HG03575 (cell line): ENCODE measurements around the gene TESMIN.

ENCODE experiments used
- ATAC-seq: cut with Tn5 transposase; IDR thresholded peaks from one replicate; pipeline ENCODE4 v1.9.1; 2021; ENCODE audit not compliant: unreplicated experiment, insufficient number of reproducible peaks, low FRiP score; ENCODE audit errors: extremely low read depth

The TESMIN gene

DNA sequence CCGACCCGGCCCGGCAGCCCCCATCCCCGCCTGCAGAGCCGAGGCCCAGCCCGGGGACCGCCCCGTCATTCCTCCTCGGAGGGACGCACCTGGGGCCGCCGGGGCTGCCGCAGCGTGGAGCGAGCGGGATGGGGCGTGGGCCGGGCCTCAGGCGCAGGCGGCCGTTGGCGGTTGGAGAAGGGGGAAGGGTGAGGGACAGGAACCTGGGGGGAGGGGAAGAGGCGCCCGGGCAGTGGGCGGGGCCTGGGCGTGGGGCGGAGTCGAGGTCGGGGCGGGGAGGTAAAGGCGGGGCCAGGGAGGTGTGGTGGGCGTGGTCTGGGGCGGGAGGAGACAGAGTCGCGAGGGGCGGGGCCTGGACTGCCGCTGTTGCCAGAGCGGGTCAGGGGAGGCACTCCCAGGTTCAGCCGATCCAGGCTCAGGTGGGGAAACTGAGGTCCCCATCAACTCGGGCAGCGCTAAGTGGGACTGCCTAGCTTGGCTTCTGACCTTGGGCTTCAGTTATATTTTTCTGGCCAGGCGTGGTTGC lies at the start of gene TESMIN:
Gene TESMIN (minus strand): TSS at position 190 of the 526 bp plus-strand sequence. CDS start 860 bp downstream, outside the sequence.
- ATAC-seq: no peak

DNA sequence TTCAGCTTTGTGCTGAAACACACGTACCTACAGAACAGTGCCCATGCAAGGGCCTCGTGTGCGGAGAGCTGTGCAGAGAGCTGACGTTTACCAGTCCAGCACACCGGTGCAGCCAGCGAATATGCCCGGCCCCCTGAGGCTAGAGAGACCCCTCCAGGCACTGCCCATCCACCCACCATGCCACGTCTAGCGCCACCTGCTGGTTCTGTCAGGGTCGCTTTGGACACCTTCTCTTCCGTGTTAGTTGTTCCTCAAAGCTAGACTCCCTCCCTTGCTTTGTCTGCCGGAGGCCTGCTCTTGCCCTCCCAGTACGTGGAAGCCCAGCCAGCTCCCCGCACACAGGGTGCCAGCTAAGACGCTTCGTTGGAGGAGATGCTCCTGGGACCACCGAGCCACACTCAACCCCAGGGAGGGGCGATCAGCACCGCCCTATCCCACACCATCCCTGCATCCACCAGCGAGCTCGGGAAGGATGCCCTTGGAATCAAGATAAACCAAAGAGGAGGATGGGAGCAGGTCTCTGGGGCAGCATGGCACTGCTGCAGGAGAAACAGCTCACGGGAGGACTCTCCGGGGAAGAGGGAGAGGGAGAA lies 47.0 kb upstream of the TESMIN start:
- no peak for ATAC-seq

GRCh38 chr11:68796801-68797200 lies 45.5 kb upstream of the TESMIN start:
- no peak for ATAC-seq

- ATAC-seq: no peak
Measured at GRCh38 chr11:68792400-68792966, 41.2 kb upstream of the TESMIN start.

DNA sequence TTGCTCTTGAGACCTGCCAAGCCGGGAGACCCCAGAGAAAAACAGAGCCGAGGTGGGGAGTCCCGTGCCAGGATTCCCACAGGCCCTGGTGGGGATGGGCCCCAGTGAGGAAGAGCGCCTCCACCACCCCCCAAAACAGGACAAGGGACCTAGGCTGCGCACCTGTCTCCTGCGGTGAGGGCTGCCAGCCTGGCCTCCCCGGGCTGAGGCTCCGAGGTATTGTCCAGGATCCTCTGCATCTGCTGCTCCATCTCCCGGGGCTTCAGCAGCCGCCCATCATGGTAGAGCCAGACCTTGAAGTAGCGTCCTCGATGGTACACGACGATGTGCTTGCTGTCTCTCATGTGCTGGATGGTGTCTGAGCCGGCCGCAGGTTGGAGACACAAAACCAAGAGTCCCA lies 33.3 kb upstream of the TESMIN start:
- no peak for ATAC-seq

DNA sequence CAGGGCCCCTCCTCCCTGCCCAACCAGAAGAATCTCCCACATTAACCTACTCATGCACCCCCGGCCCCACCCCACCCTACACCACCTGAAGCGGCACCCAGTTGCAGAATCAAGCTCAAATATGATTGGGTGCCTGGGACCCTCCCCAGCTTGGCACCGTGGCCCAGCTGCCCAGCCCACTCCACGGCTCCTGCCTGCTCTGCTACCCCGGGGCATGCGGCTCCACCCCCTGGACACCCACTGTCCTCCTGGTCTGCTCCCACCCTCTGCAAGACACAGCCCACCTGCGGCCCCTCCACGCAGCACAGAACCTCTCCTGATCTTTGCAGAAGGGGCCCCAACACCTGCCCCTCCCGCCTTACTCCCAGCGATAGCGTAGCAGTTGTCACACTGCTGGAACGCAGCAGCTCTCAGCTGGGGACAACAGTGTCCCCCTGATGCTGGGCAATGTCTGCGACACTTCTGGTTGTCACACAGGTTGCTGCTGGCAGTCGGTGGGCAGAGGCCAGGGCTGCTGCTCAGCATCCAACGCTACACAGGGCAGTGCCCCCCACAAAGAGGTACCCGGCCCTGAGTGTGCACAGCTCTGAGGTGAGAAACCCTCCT lies 32.0 kb upstream of the TESMIN start:
- ATAC-seq: no peak

DNA sequence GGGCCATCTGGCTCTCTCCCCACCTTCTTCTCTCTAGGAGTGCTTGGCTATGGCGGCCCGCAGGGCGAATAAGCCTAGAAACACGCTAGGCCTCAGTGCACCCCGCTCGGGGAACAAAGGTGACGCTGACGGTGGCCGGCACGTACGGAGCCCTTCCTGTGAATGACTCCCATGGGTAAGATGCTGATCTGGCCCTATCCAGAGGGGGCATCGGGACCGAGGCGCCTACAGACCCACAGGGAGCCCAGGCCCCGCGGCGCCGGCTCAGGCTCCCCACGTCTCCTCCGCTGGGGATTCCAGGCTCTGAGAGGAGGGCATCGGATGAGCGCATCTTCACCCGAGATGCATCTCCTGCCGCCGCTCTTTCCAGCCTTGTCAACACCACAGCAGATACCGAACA lies 31.4 kb upstream of the TESMIN start:
- ATAC-seq: no peak

DNA sequence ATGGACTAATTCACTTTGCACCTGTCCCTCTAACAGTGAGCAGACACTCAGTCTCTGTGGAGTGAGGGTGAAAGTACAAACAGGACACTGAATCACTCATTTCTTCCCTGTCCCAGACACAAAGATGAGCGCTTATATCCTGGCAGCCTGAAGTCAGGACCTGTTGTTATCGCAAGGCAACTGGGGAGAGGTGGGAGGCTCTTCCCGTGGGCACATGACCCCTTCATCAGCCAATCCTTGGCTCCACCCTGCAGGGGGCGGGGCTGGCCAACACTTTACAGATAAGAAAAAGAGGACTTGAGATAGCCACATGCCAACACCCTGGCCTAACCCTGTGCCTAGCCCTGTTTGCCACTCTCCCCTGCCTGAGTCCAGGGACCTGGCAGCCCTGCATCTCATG lies 29.5 kb upstream of the TESMIN start:
- no peak for ATAC-seq

DNA sequence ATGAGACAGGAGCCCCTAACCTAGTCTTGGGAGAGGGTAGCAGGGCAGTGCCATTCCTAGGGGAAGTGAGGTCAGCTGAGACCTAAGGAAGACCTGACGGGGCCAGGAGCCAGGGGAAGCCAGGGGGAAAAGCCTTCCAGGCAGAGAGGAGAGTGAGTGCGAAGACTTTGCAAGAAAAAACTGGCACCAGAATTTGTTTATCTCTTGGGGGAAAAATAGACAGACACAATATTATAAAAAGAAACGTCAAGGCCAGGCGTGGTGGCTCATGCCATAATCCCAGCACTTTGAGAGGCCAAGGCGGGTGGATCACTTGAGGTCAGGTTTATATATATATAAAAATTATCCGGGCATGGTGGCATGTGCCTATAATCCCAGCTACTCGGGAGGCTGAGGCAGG lies 26.9 kb upstream of the TESMIN start:
- ATAC-seq: no peak

- no peak for ATAC-seq
Measured at GRCh38 chr11:68776442-68777235, 25.3 kb upstream of the TESMIN start.

GRCh38 chr11:68775951-68776388 lies 24.6 kb upstream of the TESMIN start:
- ATAC-seq: no peak

- ATAC-seq: no peak
Measured at GRCh38 chr11:68774194-68774585, 22.9 kb upstream of the TESMIN start.

GRCh38 chr11:68773521-68774193 lies 22.3 kb upstream of the TESMIN start:
- no peak for ATAC-seq

DNA sequence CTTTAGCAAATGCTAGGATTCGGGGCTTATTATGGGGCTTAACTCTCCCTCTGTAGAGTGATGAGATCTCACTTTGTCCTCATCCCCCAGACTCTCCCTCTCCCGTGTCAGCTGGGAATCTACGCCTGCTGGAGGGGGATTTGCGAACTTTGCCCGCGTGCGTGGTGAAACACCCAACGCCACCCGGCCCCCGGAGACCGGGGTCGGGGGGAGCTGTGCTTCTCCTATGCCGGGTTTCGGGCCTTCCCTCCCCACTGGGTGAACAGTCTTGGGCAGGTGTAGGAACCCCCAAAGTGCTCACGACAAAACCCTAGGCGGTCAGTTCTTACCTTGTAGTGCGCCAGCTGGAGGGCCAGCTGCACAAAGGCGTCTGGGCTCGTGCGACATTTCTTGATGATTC lies 21.6 kb upstream of the TESMIN start:
- no peak for ATAC-seq

DNA sequence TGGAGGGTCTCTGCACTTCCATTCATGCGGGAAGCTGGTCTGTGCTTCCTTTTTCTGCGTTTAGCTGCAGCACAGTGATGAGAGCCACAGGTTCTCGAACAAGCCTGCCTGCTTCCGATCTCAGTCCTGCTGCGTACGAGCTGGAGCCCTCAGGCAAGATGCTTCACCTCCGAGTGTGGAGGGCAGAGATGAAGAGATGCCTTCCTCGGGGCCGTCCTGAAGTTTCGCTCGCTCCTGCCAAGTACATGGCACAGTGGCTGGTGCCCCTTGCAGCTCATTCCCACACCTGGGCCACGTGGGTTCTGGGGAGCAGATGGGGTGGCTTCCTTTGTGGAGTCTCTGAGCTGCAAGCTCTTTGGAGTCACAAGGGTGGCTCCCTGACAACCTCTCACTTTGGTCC lies 19.5 kb upstream of the TESMIN start:
- no peak for ATAC-seq

DNA sequence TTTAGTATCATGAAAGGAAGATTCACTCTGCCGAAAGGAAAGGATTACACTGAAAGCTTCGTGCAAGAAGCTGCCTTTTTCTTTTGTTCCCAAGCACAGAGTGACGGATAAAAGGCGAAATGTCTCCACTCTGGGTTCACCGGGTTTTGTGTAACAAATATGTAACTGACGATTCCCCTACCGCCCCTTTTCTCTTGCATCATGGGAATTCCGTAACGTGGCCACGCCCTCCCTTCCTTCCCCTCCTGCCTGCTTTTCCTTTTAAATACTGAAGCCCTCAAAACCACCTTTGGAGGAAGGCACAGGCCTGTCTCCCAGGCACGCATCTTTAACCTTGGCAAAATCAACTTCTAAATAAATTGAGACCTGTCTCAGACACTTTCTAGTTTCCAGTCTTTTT lies 16.4 kb upstream of the TESMIN start:
- ATAC-seq: no peak

GRCh38 chr11:68766786-68767185 lies 15.5 kb upstream of the TESMIN start:
- ATAC-seq: no peak

- no peak for ATAC-seq
Measured at GRCh38 chr11:68764746-68765145, 13.4 kb upstream of the TESMIN start.

DNA sequence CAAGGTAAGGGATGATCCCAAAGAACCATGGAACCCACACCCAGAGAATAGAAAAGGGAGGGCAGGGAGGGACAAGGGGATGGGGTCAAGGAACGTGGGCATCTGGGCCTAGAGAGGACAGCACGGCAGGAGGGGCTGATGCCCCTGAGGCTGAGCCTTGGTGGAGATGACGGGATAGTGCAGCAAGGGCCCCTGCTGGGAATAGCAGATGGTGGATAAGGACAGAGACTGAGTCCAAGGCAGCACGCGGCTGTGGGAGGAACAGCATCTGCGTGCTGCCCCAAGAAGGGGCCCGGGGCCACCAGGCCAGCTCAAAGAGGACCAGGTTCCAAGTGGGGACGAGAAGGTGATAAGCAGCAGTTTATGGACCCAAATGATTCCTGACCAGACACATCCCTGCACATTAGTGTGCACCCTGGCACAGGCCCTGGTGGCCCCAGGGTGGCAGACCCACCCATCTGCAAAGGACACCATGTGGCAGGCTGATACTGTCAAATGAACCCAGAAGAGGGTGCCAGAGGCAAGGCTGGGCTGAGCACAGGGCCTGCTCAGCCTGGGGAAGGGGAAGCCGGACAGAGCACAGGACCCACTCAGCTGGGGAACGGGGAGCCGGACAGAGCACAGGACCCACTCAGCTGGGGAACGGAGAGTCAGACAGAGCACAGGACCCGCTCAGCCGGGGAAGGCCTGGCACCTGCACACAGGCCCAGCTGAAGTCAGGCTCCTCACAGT lies 12.8 kb upstream of the TESMIN start:
- ATAC-seq: no peak
